GM23338 (cell line): ENCODE data around the gene SIRPD. TPM values are rescaled to one million over a fixed set of nuclear protein-coding genes. Genes with fewer than 3 reads are reported as not detected.

Experiments used
- ATAC-seq: fragments of 200-7000 bp; cut with Tn5 transposase; 3 replicates; pipeline ENCODE4 v1.9.1; 2020
- DNase-seq: peaks from one replicate; pipeline ENCODE4 v3.0.0-alpha.2; 2015; ENCODE audit warnings: low spot score
- H2AFZ ChIP-seq: fragments of 200-600 bp; sonication (generic); 2 replicates; pipeline ENCODE4 v1.8.0; 2016; ENCODE audit warnings: antibody characterized with exemption, mild to moderate bottlenecking, moderate library complexity
- H3F3A ChIP-seq: fragments of 200-600 bp; sonication (generic); replicated peaks from 2 replicates; pipeline ENCODE4 v1.8.0; 2017; ENCODE audit warnings: antibody characterized with exemption, mixed run types, low read depth
- H3K27ac ChIP-seq: fragments of 200-600 bp; sonication (generic); 2 replicates; pipeline ENCODE4 v1.6.1; 2016; ENCODE audit warnings: low read depth
- H3K27me3 ChIP-seq: fragments of 200-600 bp; sonication (generic); 2 replicates; pipeline ENCODE4 v1.8.0; 2016; ENCODE audit warnings: mild to moderate bottlenecking, mixed run types, moderate library complexity; ENCODE audit not compliant: insufficient read depth
- H3K36me3 ChIP-seq: fragments of 200-600 bp; sonication (generic); 2 replicates; pipeline ENCODE4 v1.8.0; 2016; ENCODE audit warnings: mild to moderate bottlenecking; ENCODE audit not compliant: insufficient read depth
- H3K4me1 ChIP-seq: fragments of 200-600 bp; sonication (generic); 2 replicates; pipeline ENCODE4 v1.8.0; 2016; ENCODE audit warnings: mild to moderate bottlenecking, moderate library complexity; ENCODE audit not compliant: insufficient read depth
- H3K4me2 ChIP-seq: fragments of 200-600 bp; sonication (generic); 2 replicates; pipeline ENCODE4 v1.7.1; 2017; ENCODE audit warnings: mixed run types
- H3K4me3 ChIP-seq: fragments of 200-600 bp; sonication (generic); 2 replicates; pipeline ENCODE4 v1.6.1; 2016; ENCODE audit warnings: mixed run types
- H3K79me2 ChIP-seq: fragments of 200-600 bp; sonication (generic); replicated peaks from 2 replicates; pipeline ENCODE4 v1.8.0; 2017; ENCODE audit warnings: mild to moderate bottlenecking; ENCODE audit not compliant: insufficient read depth
- H3K9me2 ChIP-seq: fragments of 200-600 bp; sonication (generic); 2 replicates; pipeline ENCODE4 v1.8.0; 2017; ENCODE audit not compliant: insufficient read depth
- H4K20me1 ChIP-seq: fragments of 200-600 bp; sonication (generic); replicated peaks from 2 replicates; pipeline ENCODE4 v1.8.0; 2017; ENCODE audit warnings: mild to moderate bottlenecking; ENCODE audit not compliant: insufficient read depth
- H3K27ac Mint-ChIP-seq: 2 replicates; pipeline ENCODE4 v1.8.0; 2020; ENCODE audit warnings: inconsistent platforms, mild to moderate bottlenecking, moderate library complexity, mixed read lengths
- H3K27me3 Mint-ChIP-seq: 3 replicates; pipeline ENCODE4 v1.8.0; 2022; ENCODE audit warnings: low read depth, mild to moderate bottlenecking, moderate library complexity, mixed read lengths, inconsistent platforms; ENCODE audit not compliant: insufficient read depth, poor library complexity
- H3K36me3 Mint-ChIP-seq: 3 replicates; pipeline ENCODE4 v1.8.0; 2021; ENCODE audit warnings: low read depth, mild to moderate bottlenecking, inconsistent platforms, moderate library complexity, mixed read lengths
- H3K4me1 Mint-ChIP-seq: 3 replicates; pipeline ENCODE4 v1.8.0; 2020; ENCODE audit warnings: mild to moderate bottlenecking, inconsistent platforms, mixed read lengths
- H3K4me3 Mint-ChIP-seq: 3 replicates; pipeline ENCODE4 v1.8.0; 2021; ENCODE audit warnings: moderate library complexity, mild to moderate bottlenecking, inconsistent platforms, mixed read lengths
- H3K9me3 Mint-ChIP-seq: 3 replicates; pipeline ENCODE4 v1.8.0; 2020; ENCODE audit warnings: moderate library complexity, mild to moderate bottlenecking, inconsistent platforms, mixed read lengths
- CREB1 ChIP-seq: fragments of 250-450 bp; sonication (Bioruptor Pico); IDR thresholded peaks from 2 replicates; pipeline ENCODE4 v1.5.0; 2020; ENCODE audit warnings: low read depth, mild to moderate bottlenecking, moderate library complexity
- EZH2 ChIP-seq: fragments of 200-600 bp; sonication (generic); IDR thresholded peaks from one replicate; pipeline ENCODE4 v1.8.0; 2017; ENCODE audit warnings: antibody characterized with exemption, mild to moderate bottlenecking, low read depth; ENCODE audit not compliant: unreplicated experiment
- EZH2phosphoT487 ChIP-seq: fragments of 200-600 bp; sonication (generic); IDR thresholded peaks from one replicate; pipeline ENCODE4 v1.8.1; 2018; ENCODE audit warnings: antibody characterized with exemption; ENCODE audit not compliant: unreplicated experiment
- JUNB ChIP-seq: IDR thresholded peaks from one replicate; pipeline ENCODE4 v1.6.1; 2016; ENCODE audit warnings: antibody characterized with exemption; ENCODE audit not compliant: unreplicated experiment
- NANOG ChIP-seq: IDR thresholded peaks from 2 replicates; pipeline ENCODE4 v1.6.1; 2016; ENCODE audit warnings: antibody characterized with exemption, borderline replicate concordance
- POLR2AphosphoS5 ChIP-seq: IDR thresholded peaks from 2 replicates; pipeline ENCODE4 v1.6.1; 2016; ENCODE audit warnings: antibody characterized with exemption, low read depth
- STAT1 ChIP-seq: IDR thresholded peaks from one replicate; pipeline ENCODE4 v1.6.1; 2016; ENCODE audit warnings: antibody characterized with exemption; ENCODE audit not compliant: unreplicated experiment
- ZNF114 ChIP-seq: fragments of 250-450 bp; sonication (Bioruptor Pico); IDR thresholded peaks from 2 replicates; pipeline ENCODE4 v1.5.0; 2020; ENCODE audit warnings: mild to moderate bottlenecking, moderate library complexity
- ZNF331 ChIP-seq: fragments of 250-450 bp; sonication (Bioruptor Pico); IDR thresholded peaks from 2 replicates; pipeline ENCODE4 v1.5.0; 2020; ENCODE audit warnings: low read depth, mild to moderate bottlenecking, moderate library complexity
- polyA plus RNA-seq: library from polyadenylated mRNA; unstranded; fragments of >200 nt; fragmentation: Nextera tagmentation; extraction: Ambion mirVana; gene quantifications from 2 replicates; pipeline ENCODE4 v1.2.1, GENCODE V29; 2016
- total RNA-seq: library from RNA; depleted of rRNA; stranded (reverse); fragments of >200 nt; shearing (Covaris generic); gene quantifications from 2 replicates; pipeline ENCODE4 v1.2.3, GENCODE V29; 2014
- TF ChIP-seq, protein P1 (sequence below): IDR thresholded peaks from 2 replicates; pipeline ENCODE4 v1.6.1; 2016; ENCODE audit warnings: antibody characterized with exemption
- TF ChIP-seq, protein P2 (sequence below): IDR thresholded peaks from one replicate; pipeline ENCODE4 v1.6.1; 2018; ENCODE audit warnings: antibody characterized with exemption; ENCODE audit not compliant: unreplicated experiment
- TF ChIP-seq, protein P3 (sequence below), 2 experiments: fragments of 200-600 bp in 1 of 2; sonication (generic) in 1 of 2; conservative IDR thresholded peaks; 2 replicates each; pipeline versions ENCODE4 v1.5.1 to v1.6.1; 2016 to 2017; ENCODE audit warnings: antibody characterized with exemption in 2 of 2, low read depth in 2 of 2, mild to moderate bottlenecking in 2 of 2, moderate library complexity in 1 of 2

Gene SIRPD
- total and polyA plus RNA-seq, 2 experiments from 2014 or later: not detected

DNA sequence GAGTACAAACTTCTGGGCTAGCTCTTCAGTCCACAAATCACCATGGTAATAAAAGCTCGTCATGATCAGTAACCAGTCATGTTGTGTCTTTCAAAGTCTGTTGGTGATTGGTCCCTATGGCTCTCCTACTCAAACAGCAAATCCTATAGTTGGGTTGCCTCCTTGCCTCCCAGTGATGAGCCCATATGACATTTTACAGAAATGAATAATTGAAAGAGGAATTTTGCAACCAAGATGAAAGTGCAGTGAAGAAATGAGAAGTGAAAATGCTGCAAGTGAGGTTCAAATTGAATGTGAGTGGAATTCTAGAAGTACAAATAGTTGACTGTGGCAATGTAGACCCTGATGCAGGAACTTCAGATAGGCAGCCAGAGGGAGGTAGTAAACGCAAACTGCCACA lies 5.1 kb upstream of the SIRPD start:
- H3K9me3 Mint-ChIP-seq: no peaks in the 10 kb centered on the region; the same call in 1 of the 3 replicates
- Histone ChIP-seq H3F3A (no peaks in the 10 kb centered on the region), H3K27ac (no peak overlapping the region), H3K79me2 (no peaks in the 10 kb centered on the region), H3K36me3 (no peaks in the 10 kb centered on the region), H3K4me1 (no peaks in the 10 kb centered on the region), H3K4me3 (no peak overlapping the region), H3K4me2 (no peak overlapping the region), H4K20me1 (no peaks in the 10 kb centered on the region), H2AFZ (no peak overlapping the region), H3K9me2 (peaks cover 5% of the 10 kb centered on the region; the same call in 1 of the 2 replicates), H3K27me3 (no peaks in the 10 kb centered on the region)
- TF ChIP-seq POLR2AphosphoS5: no peak
- TF ChIP-seq, protein P1, sequence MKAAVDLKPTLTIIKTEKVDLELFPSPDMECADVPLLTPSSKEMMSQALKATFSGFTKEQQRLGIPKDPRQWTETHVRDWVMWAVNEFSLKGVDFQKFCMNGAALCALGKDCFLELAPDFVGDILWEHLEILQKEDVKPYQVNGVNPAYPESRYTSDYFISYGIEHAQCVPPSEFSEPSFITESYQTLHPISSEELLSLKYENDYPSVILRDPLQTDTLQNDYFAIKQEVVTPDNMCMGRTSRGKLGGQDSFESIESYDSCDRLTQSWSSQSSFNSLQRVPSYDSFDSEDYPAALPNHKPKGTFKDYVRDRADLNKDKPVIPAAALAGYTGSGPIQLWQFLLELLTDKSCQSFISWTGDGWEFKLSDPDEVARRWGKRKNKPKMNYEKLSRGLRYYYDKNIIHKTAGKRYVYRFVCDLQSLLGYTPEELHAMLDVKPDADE: no peak
- TF ChIP-seq JUNB: no peak
- TF ChIP-seq, protein P2, sequence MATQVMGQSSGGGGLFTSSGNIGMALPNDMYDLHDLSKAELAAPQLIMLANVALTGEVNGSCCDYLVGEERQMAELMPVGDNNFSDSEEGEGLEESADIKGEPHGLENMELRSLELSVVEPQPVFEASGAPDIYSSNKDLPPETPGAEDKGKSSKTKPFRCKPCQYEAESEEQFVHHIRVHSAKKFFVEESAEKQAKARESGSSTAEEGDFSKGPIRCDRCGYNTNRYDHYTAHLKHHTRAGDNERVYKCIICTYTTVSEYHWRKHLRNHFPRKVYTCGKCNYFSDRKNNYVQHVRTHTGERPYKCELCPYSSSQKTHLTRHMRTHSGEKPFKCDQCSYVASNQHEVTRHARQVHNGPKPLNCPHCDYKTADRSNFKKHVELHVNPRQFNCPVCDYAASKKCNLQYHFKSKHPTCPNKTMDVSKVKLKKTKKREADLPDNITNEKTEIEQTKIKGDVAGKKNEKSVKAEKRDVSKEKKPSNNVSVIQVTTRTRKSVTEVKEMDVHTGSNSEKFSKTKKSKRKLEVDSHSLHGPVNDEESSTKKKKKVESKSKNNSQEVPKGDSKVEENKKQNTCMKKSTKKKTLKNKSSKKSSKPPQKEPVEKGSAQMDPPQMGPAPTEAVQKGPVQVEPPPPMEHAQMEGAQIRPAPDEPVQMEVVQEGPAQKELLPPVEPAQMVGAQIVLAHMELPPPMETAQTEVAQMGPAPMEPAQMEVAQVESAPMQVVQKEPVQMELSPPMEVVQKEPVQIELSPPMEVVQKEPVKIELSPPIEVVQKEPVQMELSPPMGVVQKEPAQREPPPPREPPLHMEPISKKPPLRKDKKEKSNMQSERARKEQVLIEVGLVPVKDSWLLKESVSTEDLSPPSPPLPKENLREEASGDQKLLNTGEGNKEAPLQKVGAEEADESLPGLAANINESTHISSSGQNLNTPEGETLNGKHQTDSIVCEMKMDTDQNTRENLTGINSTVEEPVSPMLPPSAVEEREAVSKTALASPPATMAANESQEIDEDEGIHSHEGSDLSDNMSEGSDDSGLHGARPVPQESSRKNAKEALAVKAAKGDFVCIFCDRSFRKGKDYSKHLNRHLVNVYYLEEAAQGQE: no peak
- no peak for TF ChIP-seq EZH2
- TF ChIP-seq ZNF114 (CRISPR knock-in tag): no peak
- no peak for TF ChIP-seq CREB1 (CRISPR knock-in tag)
- no peak for TF ChIP-seq EZH2phosphoT487
- no peak for TF ChIP-seq STAT1
- H3K27ac Mint-ChIP-seq: no peak overlapping the region
- no peak overlapping the region for H3K4me3 Mint-ChIP-seq
- ATAC-seq: no peak
- peaks cover 2% of the 10 kb centered on the region for H3K27me3 Mint-ChIP-seq
- H3K36me3 Mint-ChIP-seq: no peaks in the 10 kb centered on the region
- DNase-seq: no peak
- H3K4me1 Mint-ChIP-seq: no peaks in the 10 kb centered on the region

DNA sequence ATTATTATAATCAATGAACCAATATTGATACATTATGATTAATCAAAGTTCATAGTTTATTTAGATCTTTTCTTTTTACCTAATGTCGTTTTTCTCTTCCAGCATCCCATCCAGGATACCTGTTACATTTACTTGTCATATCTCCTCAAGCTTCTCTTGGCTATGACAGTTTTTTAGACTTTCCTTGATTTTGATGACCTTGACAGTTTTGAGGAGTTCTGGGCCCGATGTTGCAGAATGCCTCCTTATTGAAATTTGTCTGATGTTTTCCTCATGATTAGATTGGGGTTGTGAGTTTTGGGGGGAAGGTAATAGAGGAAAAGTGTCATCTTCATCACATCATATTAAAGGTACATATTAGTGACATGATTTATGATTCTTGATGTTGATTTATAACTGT lies 3.8 kb upstream of the SIRPD start:
- no peak overlapping the region for H3K4me2 ChIP-seq
- H3K79me2 ChIP-seq: no peaks in the 10 kb centered on the region
- no peak overlapping the region for H3K4me3 Mint-ChIP-seq
- H4K20me1 ChIP-seq: no peaks in the 10 kb centered on the region
- H3K36me3 Mint-ChIP-seq: no peaks in the 10 kb centered on the region
- ATAC-seq (no peak), DNase-seq (no peak)
- no peak overlapping the region for H3K27ac Mint-ChIP-seq
- 0 out of 2 replicates have a peak, but pooled peaks cover 2% of the 10 kb centered on the region for H3K9me2 ChIP-seq
- no peaks in the 10 kb centered on the region for H3K36me3 ChIP-seq
- H3K27me3 Mint-ChIP-seq: no peaks in the 10 kb centered on the region
- no peaks in the 10 kb centered on the region for H3F3A ChIP-seq
- no peaks in the 10 kb centered on the region for H3K27me3 ChIP-seq
- no peaks in the 10 kb centered on the region for H3K4me1 Mint-ChIP-seq
- no peak overlapping the region for H3K4me3 ChIP-seq
- no peaks in the 10 kb centered on the region; the same call in 1 of the 3 replicates for H3K9me3 Mint-ChIP-seq
- H3K27ac ChIP-seq: no peak overlapping the region
- no peak overlapping the region for H2AFZ ChIP-seq
- H3K4me1 ChIP-seq: no peaks in the 10 kb centered on the region
- TF ChIP-seq NANOG (no peak), EZH2 (no peak), ZNF331 (CRISPR knock-in tag) (no peak), EZH2phosphoT487 (no peak), POLR2AphosphoS5 (no peak)
- TF ChIP-seq, protein P3, sequence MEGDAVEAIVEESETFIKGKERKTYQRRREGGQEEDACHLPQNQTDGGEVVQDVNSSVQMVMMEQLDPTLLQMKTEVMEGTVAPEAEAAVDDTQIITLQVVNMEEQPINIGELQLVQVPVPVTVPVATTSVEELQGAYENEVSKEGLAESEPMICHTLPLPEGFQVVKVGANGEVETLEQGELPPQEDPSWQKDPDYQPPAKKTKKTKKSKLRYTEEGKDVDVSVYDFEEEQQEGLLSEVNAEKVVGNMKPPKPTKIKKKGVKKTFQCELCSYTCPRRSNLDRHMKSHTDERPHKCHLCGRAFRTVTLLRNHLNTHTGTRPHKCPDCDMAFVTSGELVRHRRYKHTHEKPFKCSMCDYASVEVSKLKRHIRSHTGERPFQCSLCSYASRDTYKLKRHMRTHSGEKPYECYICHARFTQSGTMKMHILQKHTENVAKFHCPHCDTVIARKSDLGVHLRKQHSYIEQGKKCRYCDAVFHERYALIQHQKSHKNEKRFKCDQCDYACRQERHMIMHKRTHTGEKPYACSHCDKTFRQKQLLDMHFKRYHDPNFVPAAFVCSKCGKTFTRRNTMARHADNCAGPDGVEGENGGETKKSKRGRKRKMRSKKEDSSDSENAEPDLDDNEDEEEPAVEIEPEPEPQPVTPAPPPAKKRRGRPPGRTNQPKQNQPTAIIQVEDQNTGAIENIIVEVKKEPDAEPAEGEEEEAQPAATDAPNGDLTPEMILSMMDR (conservative IDR thresholded peaks at IDR 0.05; ENCODE audit: low read depth in 2 of 2): no peak
- TF ChIP-seq, protein P1: no peak
